Measurements from ENCODE around the gene PGAP3.

PGAP3 gene

GRCh38 chr17:39639043-39639442, 48.8 kb downstream of the PGAP3 start:
- Histone ChIP-seq H3K36me3 (ENCODE audit: control insufficient read depth in 2 of 2, insufficient read depth in 1 of 2, low read length in 2 of 2) (no peaks in the 10 kb centered on the region), H3K4me3 (ENCODE audit: low read depth, low read length) (no peak overlapping the region), H3K9me3 (ENCODE audit: control insufficient read depth, insufficient read depth, low read depth, low read length) (no peaks in the 10 kb centered on the region), H3K4me1 (ENCODE audit: control insufficient read depth, insufficient read depth, low read length) (peaks cover 23% of the 10 kb centered on the region), H3K27ac (ENCODE audit: extremely low read depth, low read depth, low read length) (no peak overlapping the region)
- 0 out of 2 replicates have a peak, but pooled peaks have one; percentile 51 for TF ChIP-seq ZNF184 (tag by site-specific recombination; IDR thresholded peaks at IDR 0.05)
- TF ChIP-seq GLI2 (tag by site-specific recombination; IDR thresholded peaks at IDR 0.05; ENCODE audit: borderline replicate concordance, low read depth): no peak
- ChIA-PET POLR2A (interaction anchor here (0.5 to 1.9 kb wide), 4 partner anchors 15 to 188 kb away, joined by 3 to 9 read pairs (median 3); partner anchors contain the start of genes ERBB2, MED1 and MIEN1), CTCF (interaction anchor here (0.9 to 14.6 kb wide), 5 partner anchors 13 to 115 kb away, joined by 3 to 311 read pairs (median 5); partner anchors contain the start of gene PNMT)

- Histone ChIP-seq H3K4me3 (ENCODE audit: low read depth, low read length) (no peak overlapping the region), H3K36me3 (ENCODE audit: control insufficient read depth in 2 of 2, insufficient read depth in 1 of 2, low read length in 2 of 2) (no peaks in the 10 kb centered on the region), H3K9me3 (ENCODE audit: control insufficient read depth, insufficient read depth, low read depth, low read length) (no peaks in the 10 kb centered on the region), H3K27ac (ENCODE audit: extremely low read depth, low read depth, low read length) (no peak overlapping the region), H3K4me1 (ENCODE audit: control insufficient read depth, insufficient read depth, low read length) (peaks cover 21% of the 10 kb centered on the region)
- ChIA-PET POLR2A (interaction anchor here (0.5 to 1.9 kb wide), 6 partner anchors 15 to 187 kb away, joined by 3 to 9 read pairs (median 3); partner anchors contain the start of genes ERBB2, MED1, MIEN1 and PGAP3), CTCF (interaction anchor here (0.6 to 14.6 kb wide), 7 partner anchors 14 to 115 kb away, joined by 3 to 311 read pairs (median 4); partner anchors contain the start of genes MIEN1 and PNMT)
- TF ChIP-seq SP3 (tag by site-specific recombination; IDR thresholded peaks at IDR 0.05) (no peak), ZNF404 (tag by site-specific recombination; IDR thresholded peaks at IDR 0.05) (no peak), ZNF837 (tag by site-specific recombination; IDR thresholded peaks at IDR 0.05) (no peak), ZNF791 (tag by site-specific recombination; IDR thresholded peaks at IDR 0.05) (no peak), ZBTB10 (tag by site-specific recombination; IDR thresholded peaks at IDR 0.05) (no peak), KLF17 (tag by site-specific recombination; IDR thresholded peaks at IDR 0.05) (no peak)
These were observed 49.5 kb downstream of the PGAP3 start for GRCh38 chr17:39638317-39638716.

GRCh38 chr17:39636927-39637736, 50.7 kb downstream of the PGAP3 start, which contains the start of gene STARD3:
STARD3 (plus strand) TSS chr17:39637144; CDS start chr17:39653532, 16,388 bp downstream.
- POLR2A ChIA-PET: interaction anchor here (0.8 to 2.2 kb wide), 7 partner anchors 11 to 503 kb away, joined by 3 to 12 read pairs (median 4); partner anchors contain the start of genes CASC3, ERBB2, MIEN1 and PGAP3
- Histone ChIP-seq H3K4me1 (ENCODE audit: control insufficient read depth, insufficient read depth, low read length) (peaks cover 25% of the 10 kb centered on the region), H3K27ac (ENCODE audit: extremely low read depth, low read depth, low read length) (peak within 1 kb of the TSS; percentile 76), H3K36me3 (ENCODE audit: control insufficient read depth in 2 of 2, insufficient read depth in 1 of 2, low read length in 2 of 2) (no peaks in the 10 kb centered on the region), H3K4me3 (ENCODE audit: low read depth, low read length) (peak within 1 kb of the TSS; percentile 88), H3K9me3 (ENCODE audit: control insufficient read depth, insufficient read depth, low read depth, low read length) (no peaks in the 10 kb centered on the region)
- CTCF ChIA-PET: interaction anchor here (1.0 to 14.6 kb wide), 5 partner anchors 15 to 116 kb away, joined by 3 to 311 read pairs (median 4); partner anchors contain the start of gene MIEN1
- TF ChIP-seq ZNF777 (tag by site-specific recombination; IDR thresholded peaks at IDR 0.05; ENCODE audit: borderline replicate concordance): no peak
- no peak for TF ChIP-seq ZNF426 (tag by site-specific recombination; IDR thresholded peaks at IDR 0.05)
- no peak for TF ChIP-seq BCL11A (tag by site-specific recombination; IDR thresholded peaks at IDR 0.05; ENCODE audit: low read depth)
- TF ChIP-seq KLF10 (tag by site-specific recombination; IDR thresholded peaks at IDR 0.05): no peak; the same call in 1 of the 2 replicates
- TF ChIP-seq ZNF514 (tag by site-specific recombination; IDR thresholded peaks at IDR 0.05): no peak
- no peak for TF ChIP-seq ZBTB44 (tag by site-specific recombination; IDR thresholded peaks at IDR 0.05)
- TF ChIP-seq ZBTB7A (tag by site-specific recombination; IDR thresholded peaks at IDR 0.05; ENCODE audit: low read depth): peak; percentile 73
- no peak for TF ChIP-seq ELK4 (IDR thresholded peaks at IDR 0.05; ENCODE audit: borderline replicate concordance, low read depth, low read length)
- 0 out of 2 replicates have a peak, but pooled peaks have one; percentile 51 for TF ChIP-seq ZNF239 (tag by site-specific recombination; IDR thresholded peaks at IDR 0.05)
- 0 out of 2 replicates have a peak, but pooled peaks have one; percentile 51 for TF ChIP-seq GLI4 (tag by site-specific recombination; IDR thresholded peaks at IDR 0.05)
- TF ChIP-seq ZNF629 (tag by site-specific recombination; IDR thresholded peaks at IDR 0.05): peak; percentile 71
- no peak for TF ChIP-seq ZNF548 (tag by site-specific recombination; IDR thresholded peaks at IDR 0.05)
- no peak for TF ChIP-seq ZNF362 (tag by site-specific recombination; IDR thresholded peaks at IDR 0.05)
- TF ChIP-seq ZNF184 (tag by site-specific recombination; IDR thresholded peaks at IDR 0.05): no peak
- peak; percentile 67 for TF ChIP-seq ZFP37 (tag by site-specific recombination; IDR thresholded peaks at IDR 0.05)

All from HEK293 (cell line).